NT2/D1 (cell line): ENCODE results near the gene NCOR1.
"Not testable (repeated sequence)": the region's sequence is repeated elsewhere in the genome, so short reads cannot be mapped to it uniquely, and the experiment has no call there.

ENCODE experiments used
- DNase-seq: peaks from one replicate; pipeline ENCODE4 v3.0.0-alpha.2; 2011; ENCODE audit warnings: low read depth, low spot score
- H3K27me3 ChIP-seq: 2 replicates; pipeline ENCODE4 v1.6.0; 2011; ENCODE audit warnings: mild to moderate bottlenecking; ENCODE audit not compliant: insufficient read length, insufficient read depth
- H3K36me3 ChIP-seq: 2 replicates; pipeline ENCODE4 v1.6.1; 2011; ENCODE audit warnings: mild to moderate bottlenecking, low read length, mixed read lengths; ENCODE audit not compliant: insufficient read depth, insufficient read length
- H3K4me1 ChIP-seq: 2 replicates; pipeline ENCODE4 v1.5.1; 2011; ENCODE audit not compliant: insufficient read depth, insufficient read length
- H3K4me3 ChIP-seq: 2 replicates; pipeline ENCODE4 v1.5.1; 2011; ENCODE audit warnings: low read depth; ENCODE audit not compliant: insufficient read length
- H3K9ac ChIP-seq: 2 replicates; pipeline ENCODE4 v1.6.0; 2011; ENCODE audit warnings: low read depth; ENCODE audit not compliant: insufficient read length
- H3K9me3 ChIP-seq: 2 replicates; pipeline ENCODE4 v1.5.1; 2011; ENCODE audit warnings: mild to moderate bottlenecking, low read length; ENCODE audit not compliant: insufficient read depth
- SUZ12 ChIP-seq: IDR thresholded peaks from 2 replicates; pipeline ENCODE4 v1.6.1; 2011; ENCODE audit not compliant: insufficient read length, insufficient read depth; ENCODE audit errors: extremely low read depth
- YY1 ChIP-seq: IDR thresholded peaks from 2 replicates; pipeline ENCODE4 v1.6.1; 2011; ENCODE audit not compliant: insufficient read length, insufficient read depth
- ZNF274 ChIP-seq: IDR thresholded peaks from 2 replicates; pipeline ENCODE4 v1.6.1; 2011; ENCODE audit warnings: mild to moderate bottlenecking, low read depth, low read length

Gene NCOR1

DNA sequence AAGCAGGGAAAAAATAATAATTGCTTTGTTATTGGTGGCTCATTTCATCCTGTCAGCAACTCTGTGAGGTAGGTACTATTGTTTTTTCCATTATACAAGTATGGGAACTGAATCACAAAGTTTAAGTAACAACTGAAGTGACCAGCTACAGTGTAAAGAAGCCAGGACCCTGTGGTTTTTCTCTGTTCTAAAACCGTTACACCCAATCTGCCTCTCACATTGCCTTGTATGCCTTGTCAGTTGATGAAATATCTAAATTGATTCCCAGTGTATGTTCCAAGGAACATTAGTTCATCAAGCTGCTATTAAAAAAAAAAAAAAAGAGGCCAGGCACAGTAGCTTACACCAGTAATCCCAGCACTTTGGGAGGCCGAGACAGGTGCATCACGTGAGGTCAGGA, 7.1 kb upstream of the NCOR1 start:
- Histone ChIP-seq H3K27me3 (no peaks in the 10 kb centered on the region), H3K36me3 (peaks cover 8% of the 10 kb centered on the region), H3K9me3 (no peaks in the 10 kb centered on the region), H3K4me1 (no peaks in the 10 kb centered on the region), H3K4me3 (no peak overlapping the region), H3K9ac (no peak overlapping the region)
- no peak for DNase-seq
- TF ChIP-seq YY1: no peak
- TF ChIP-seq ZNF274: no peak

DNA sequence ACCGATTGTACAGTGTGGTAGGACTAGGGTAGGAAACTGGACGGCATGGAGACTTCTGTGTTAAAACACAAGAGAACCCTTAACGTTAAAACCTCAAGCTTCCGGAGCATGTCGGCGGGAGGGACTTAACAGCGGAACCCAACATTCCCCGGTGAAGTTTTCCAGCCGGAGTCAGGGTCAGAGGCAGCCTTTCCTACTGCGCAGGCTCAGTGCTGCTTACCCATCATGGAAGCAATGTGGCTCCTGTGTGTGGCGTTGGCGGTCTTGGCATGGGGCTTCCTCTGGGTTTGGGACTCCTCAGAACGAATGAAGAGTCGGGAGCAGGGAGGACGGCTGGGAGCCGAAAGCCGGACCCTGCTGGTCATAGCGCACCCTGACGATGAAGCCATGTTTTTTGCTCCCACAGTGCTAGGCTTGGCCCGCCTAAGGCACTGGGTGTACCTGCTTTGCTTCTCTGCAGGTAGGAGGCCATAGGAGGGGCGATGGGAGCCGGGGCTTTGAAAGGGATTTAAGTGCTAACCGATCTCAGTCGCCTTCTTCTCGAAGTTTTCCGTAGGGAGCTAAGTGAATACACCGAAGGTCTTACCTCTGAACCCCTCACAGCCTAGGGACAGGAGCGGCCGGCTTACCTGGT, 1.8 kb upstream of the NCOR1 start, which contains the start of gene PIGL:
Gene PIGL (plus strand): TSS at position 209 of the 634 bp plus-strand sequence. CDS start 17 bp downstream, at position 226.
- peak; percentile 87 for DNase-seq
- Histone ChIP-seq H3K36me3 (peaks cover 3% of the 10 kb centered on the region), H3K4me3 (peak within 1 kb of the TSS; percentile 98), H3K27me3 (no peaks in the 10 kb centered on the region), H3K9ac (peak within 1 kb of the TSS; percentile 99), H3K4me1 (no peaks in the 10 kb centered on the region), H3K9me3 (no peaks in the 10 kb centered on the region)
- TF ChIP-seq ZNF274 (no peak), SUZ12 (no peak), YY1 (peak; percentile 72)

DNA sequence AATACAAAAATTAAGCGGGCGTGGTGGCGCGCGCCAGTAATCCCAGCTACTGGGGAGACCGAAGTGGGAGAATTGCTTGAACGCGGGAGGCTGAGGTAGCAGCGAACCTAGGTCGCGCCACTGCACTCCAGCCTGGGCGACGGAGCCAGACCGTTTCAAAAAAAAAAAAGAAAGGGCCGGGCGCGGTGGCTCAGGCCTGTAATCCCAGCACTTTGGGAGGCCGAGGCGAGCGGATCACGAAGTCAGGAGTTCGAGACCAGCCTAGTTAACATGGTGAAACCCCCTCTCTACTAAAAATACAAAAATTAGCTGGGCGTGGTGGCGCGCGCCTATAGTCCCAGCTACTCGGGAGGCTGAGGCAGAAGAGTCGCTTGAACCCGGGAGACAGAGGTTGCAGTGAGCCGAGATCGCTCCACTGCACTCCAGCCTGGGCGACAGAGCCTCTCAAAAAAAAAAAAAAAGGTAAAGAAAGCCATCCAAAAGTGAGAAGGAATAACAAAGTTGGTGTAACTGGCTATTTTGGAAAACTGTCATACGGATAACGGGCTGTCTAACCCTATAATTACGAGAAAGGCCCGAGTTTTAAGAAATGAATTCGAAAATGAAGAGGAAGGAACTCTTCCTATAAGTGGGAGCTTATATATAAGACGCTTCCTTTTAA, 1.1 kb upstream of the NCOR1 start:
- not testable (repeated sequence) for H3K9me3 ChIP-seq, H3K4me1 ChIP-seq
- H3K4me3 ChIP-seq: peak overlapping the region; percentile 98

DNA sequence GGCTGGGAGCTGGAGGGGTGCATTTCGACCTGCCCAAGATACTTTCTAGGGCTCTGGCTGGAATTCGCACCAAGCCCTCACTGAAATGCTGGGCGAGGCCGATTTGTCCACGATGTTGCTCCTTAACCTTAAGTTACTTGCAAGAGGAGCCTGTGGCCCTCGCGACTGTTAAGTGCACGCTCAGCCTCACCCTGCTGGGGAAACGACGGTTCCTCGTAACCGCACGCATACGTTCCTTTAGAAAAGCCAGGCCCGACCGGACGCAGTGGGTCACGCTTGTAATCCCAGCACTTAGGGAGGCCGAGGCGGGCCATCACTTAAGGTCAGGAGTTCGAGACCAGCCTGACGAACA, 607 bp upstream of the NCOR1 start:
- H3K9me3 ChIP-seq: no peaks in the 10 kb centered on the region
- no peaks in the 10 kb centered on the region for H3K4me1 ChIP-seq
- peak; percentile 22 for DNase-seq
- no peaks in the 10 kb centered on the region for H3K27me3 ChIP-seq
- peak overlapping the region; percentile 95 for H3K9ac ChIP-seq
- no peak for TF ChIP-seq ZNF274
- TF ChIP-seq SUZ12: no peak
- no peak for TF ChIP-seq YY1
- H3K4me3 ChIP-seq: peak overlapping the region; percentile 82
- peaks cover 3% of the 10 kb centered on the region for H3K36me3 ChIP-seq

More for the DNA sequence above, 1.1 kb upstream of the NCOR1 start:
- H3K27me3 ChIP-seq, H3K36me3 ChIP-seq, DNase-seq: not testable (repeated sequence)
- H3K9ac ChIP-seq: peak overlapping the region; percentile 99

DNA sequence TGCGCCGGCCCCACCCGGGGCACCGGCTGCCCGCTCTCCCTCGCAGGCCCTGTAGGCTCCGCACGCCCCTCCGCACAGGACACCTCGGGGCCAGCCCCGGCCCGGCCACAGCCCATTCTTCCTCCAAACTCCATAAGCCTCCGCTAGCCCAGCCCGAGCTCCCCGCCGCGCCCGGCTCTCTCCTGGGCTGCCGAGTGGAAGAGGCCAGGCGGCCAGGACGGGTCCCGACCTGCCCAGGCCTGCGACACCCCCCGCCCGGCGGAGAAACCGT, 397 bp downstream of the NCOR1 start:
- DNase-seq: peak; percentile 8
- Histone ChIP-seq H3K27me3 (no peaks in the 10 kb centered on the region), H3K4me1 (no peaks in the 10 kb centered on the region), H3K9ac (peak overlapping the region; percentile 95), H3K9me3 (no peaks in the 10 kb centered on the region), H3K36me3 (peaks cover 3% of the 10 kb centered on the region), H3K4me3 (peak overlapping the region; percentile 82)
- TF ChIP-seq YY1: no peak

DNA sequence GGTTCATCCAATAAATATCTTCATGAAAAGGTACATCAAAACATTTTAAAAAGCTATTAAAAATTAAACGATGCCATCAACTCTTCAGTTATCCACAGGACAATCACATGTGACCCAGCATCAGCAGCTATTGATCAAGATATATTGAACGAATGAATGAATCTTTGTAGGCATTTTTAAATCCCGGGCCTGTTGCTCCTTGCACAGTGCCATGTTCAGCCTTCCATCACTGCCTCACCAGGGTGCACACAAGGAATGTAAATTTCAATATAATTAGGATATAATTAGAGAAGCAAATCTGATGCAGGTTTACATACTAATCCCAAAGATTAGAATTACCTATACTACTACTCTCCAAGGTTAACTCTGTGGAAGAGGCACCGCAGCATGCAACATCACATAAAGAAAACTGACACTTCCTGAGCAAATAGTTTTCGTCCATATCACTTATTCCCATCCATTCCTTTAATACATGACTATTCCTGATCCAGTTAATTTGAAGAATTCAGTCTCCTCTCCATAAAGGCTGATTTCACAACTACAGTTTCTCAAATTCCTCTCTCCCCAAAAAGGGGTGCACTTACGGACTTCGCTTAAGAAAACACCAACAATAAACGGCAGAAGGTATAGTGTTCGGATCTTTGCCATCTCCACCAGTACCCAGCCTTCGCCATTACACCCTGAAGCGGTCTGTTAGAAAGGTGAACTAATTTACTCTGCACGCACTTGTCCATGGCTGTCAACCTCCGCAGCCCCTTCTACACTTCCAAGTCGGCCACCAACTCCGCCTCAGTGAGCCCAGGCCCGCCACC, 938 bp downstream of the NCOR1 start:
- no peak for DNase-seq
- H3K36me3 ChIP-seq: peaks cover under 1% of the 10 kb centered on the region
- no peaks in the 10 kb centered on the region for H3K27me3 ChIP-seq
- H3K4me3 ChIP-seq: peak overlapping the region; percentile 82
- TF ChIP-seq YY1: no peak
- no peak for TF ChIP-seq ZNF274
- TF ChIP-seq SUZ12: no peak
- H3K4me1 ChIP-seq: no peaks in the 10 kb centered on the region
- H3K9me3 ChIP-seq: no peaks in the 10 kb centered on the region
- H3K9ac ChIP-seq: peak overlapping the region; percentile 95

DNA sequence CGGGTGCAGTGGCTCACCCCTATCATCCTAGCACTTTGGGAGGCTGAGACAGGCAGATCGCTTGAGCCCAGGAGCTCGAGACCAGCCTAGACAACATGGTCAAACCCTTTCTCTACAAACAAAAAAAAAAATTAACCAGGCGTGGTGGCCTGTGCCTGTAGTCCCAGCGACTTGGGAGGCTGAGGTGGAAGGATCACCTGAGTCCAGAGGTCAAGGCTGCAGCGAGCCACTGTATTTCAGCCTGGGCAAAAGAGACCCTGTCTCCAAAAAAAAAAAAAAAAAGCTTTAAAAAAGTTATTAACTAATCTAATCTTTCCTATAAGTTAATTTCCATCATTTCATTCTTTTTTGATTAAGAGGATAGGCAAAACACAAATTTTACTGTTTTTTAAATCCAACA, 2.5 kb downstream of the NCOR1 start:
- Histone ChIP-seq H3K4me1 (no peaks in the 10 kb centered on the region), H3K4me3 (no peak overlapping the region), H3K9ac (no peak overlapping the region), H3K36me3 (no peaks in the 10 kb centered on the region), H3K27me3 (no peaks in the 10 kb centered on the region), H3K9me3 (no peaks in the 10 kb centered on the region)
- DNase-seq: no peak
- no peak for TF ChIP-seq ZNF274
- TF ChIP-seq YY1: no peak
- no peak for TF ChIP-seq SUZ12
